Keratinocyte (primary cell): ENCODE measurements around the gene MRPS15.

Experiments
- CTCF ChIP-seq, 3 experiments: IDR thresholded peaks in 1 of 3; conservative IDR thresholded peaks in 1 of 3; optimal IDR thresholded peaks in 1 of 3; 2 replicates in 2 of 3; 3 replicates in 1 of 3; pipeline versions ENCODE3 to v1.5.1; 2011; ENCODE audit warnings: low read length in 3 of 3, mild to moderate bottlenecking in 3 of 3, moderate library complexity in 2 of 3, control low read depth in 1 of 3, inconsistent platforms in 1 of 3; ENCODE audit not compliant: insufficient read depth in 2 of 3; ENCODE audit errors: extremely low read depth in 1 of 3
- EZH2 ChIP-seq: IDR thresholded peaks from one replicate; pipeline ENCODE4 v1.6.1; 2012; ENCODE audit warnings: inconsistent platforms, mild to moderate bottlenecking, low read length, moderate library complexity

GRCh38 chr1:36486439-36487335 lies 22.5 kb upstream of the MRPS15 start:
- TF ChIP-seq CTCF (optimal IDR thresholded peaks at IDR 0.05 in 1 of 3, IDR thresholded peaks at IDR 0.05 in 1 of 3, conservative IDR thresholded peaks at IDR 0.05 in 1 of 3; ENCODE audit: extremely low read depth in 1 of 3, insufficient read depth in 2 of 3, low read length in 3 of 3) (no peak), EZH2 (no peak)
